ENCODE results near the gene CYP46A1. TPM values are rescaled to one million over a fixed set of nuclear protein-coding genes. Genes with fewer than 3 reads are reported as not detected.
"Not testable (repeated sequence)": the region's sequence is repeated elsewhere in the genome, so short reads cannot be mapped to it uniquely, and the experiment has no call there.

Gene CYP46A1
- total RNA-seq, 1 experiment from 2014 or later, result not detected

GRCh38 chr14:99759546-99759925 lies 75.4 kb downstream of the CYP46A1 start:
- no peaks in the 10 kb centered on the region for H3K36me3 ChIP-seq (ENCODE audit: low read depth)
- no peak overlapping the region for H2AFZ ChIP-seq
- no peaks in the 10 kb centered on the region for H3K27me3 ChIP-seq (ENCODE audit: insufficient read depth, low read depth)
- TF ChIP-seq EZH2 (IDR thresholded peaks at IDR 0.05; ENCODE audit: low read depth) (no peak), CTCF (conservative IDR thresholded peaks at IDR 0.05) (no peak)
- no peaks in the 10 kb centered on the region for H3K9me3 ChIP-seq (ENCODE audit: insufficient read depth, low read depth)
- no peaks in the 10 kb centered on the region for H3K79me2 ChIP-seq (ENCODE audit: low read depth)
- peaks cover 18% of the 10 kb centered on the region; the same call in 1 of the 2 replicates for H3F3A ChIP-seq (ENCODE audit: insufficient read depth, low read depth)
- H3K4me2 ChIP-seq, result no peak overlapping the region
- CTCF ChIA-PET, result no interaction called here
- BruUV-seq (replicated peaks), result no TSS peak
- intact Hi-C loops (cut with micrococcal nuclease; ENCODE audit: unreplicated experiment), result no loop called here
- H3K4me1 ChIP-seq (replicated peaks; ENCODE audit: insufficient read depth), result peaks cover 39% of the 10 kb centered on the region
- POLR2A ChIA-PET (ENCODE audit: unreplicated experiment), result no interaction called here
- no peak overlapping the region for H3K27ac ChIP-seq
- no peaks in the 10 kb centered on the region for H4K20me1 ChIP-seq (ENCODE audit: insufficient read depth)
- H3K9me2 ChIP-seq (ENCODE audit: insufficient read depth), result no peaks in the 10 kb centered on the region
- no peak overlapping the region for H3K4me3 ChIP-seq
- no peak for DNase-seq

- CTCF ChIA-PET, result no interaction called here
- H3K4me2 ChIP-seq, result no peak overlapping the region
- H3F3A ChIP-seq (ENCODE audit: insufficient read depth, low read depth), result peaks cover 18% of the 10 kb centered on the region; the same call in 1 of the 2 replicates
- peaks cover 30% of the 10 kb centered on the region for H3K4me1 ChIP-seq (replicated peaks; ENCODE audit: insufficient read depth)
- no peaks in the 10 kb centered on the region for H4K20me1 ChIP-seq (ENCODE audit: insufficient read depth)
- intact Hi-C loops (cut with micrococcal nuclease; ENCODE audit: unreplicated experiment), result no loop called here
- H3K79me2 ChIP-seq (ENCODE audit: low read depth), result no peaks in the 10 kb centered on the region
- no peak for DNase-seq
- BruUV-seq (replicated peaks), result no TSS peak
- no peaks in the 10 kb centered on the region for H3K9me3 ChIP-seq (ENCODE audit: insufficient read depth, low read depth)
- H3K36me3 ChIP-seq (ENCODE audit: low read depth), result no peaks in the 10 kb centered on the region
- no peak overlapping the region for H3K27ac ChIP-seq
- no peak overlapping the region for H2AFZ ChIP-seq
- TF ChIP-seq EZH2 (IDR thresholded peaks at IDR 0.05; ENCODE audit: low read depth), result no peak
- no peak for TF ChIP-seq CTCF (conservative IDR thresholded peaks at IDR 0.05)
- H3K9me2 ChIP-seq (ENCODE audit: insufficient read depth), result no peaks in the 10 kb centered on the region
- POLR2A ChIA-PET (ENCODE audit: unreplicated experiment), result no interaction called here
- no peaks in the 10 kb centered on the region for H3K27me3 ChIP-seq (ENCODE audit: insufficient read depth, low read depth)
- H3K4me3 ChIP-seq, result no peak overlapping the region
Observed at GRCh38 chr14:99760817-99761216, 76.7 kb downstream of the CYP46A1 start.

GRCh38 chr14:99762911-99763310 lies 78.8 kb downstream of the CYP46A1 start:
- H3K4me3 ChIP-seq; H3K4me2 ChIP-seq; DNase-seq; BruUV-seq (replicated peaks); H3K9me2 ChIP-seq (ENCODE audit: insufficient read depth); POLR2A ChIA-PET (ENCODE audit: unreplicated experiment); intact Hi-C loops (cut with micrococcal nuclease; ENCODE audit: unreplicated experiment); H3K27me3 ChIP-seq (ENCODE audit: insufficient read depth, low read depth); H3K79me2 ChIP-seq (ENCODE audit: low read depth); H3K4me1 ChIP-seq (replicated peaks; ENCODE audit: insufficient read depth); H3K36me3 ChIP-seq (ENCODE audit: low read depth); H3F3A ChIP-seq (ENCODE audit: insufficient read depth, low read depth); H2AFZ ChIP-seq; CTCF ChIA-PET; H3K9me3 ChIP-seq (ENCODE audit: insufficient read depth, low read depth); H4K20me1 ChIP-seq (ENCODE audit: insufficient read depth); H3K27ac ChIP-seq: not testable (repeated sequence)

GRCh38 chr14:99763527-99764221 lies 79.6 kb downstream of the CYP46A1 start:
- no peak for DNase-seq
- no peaks in the 10 kb centered on the region for H3K36me3 ChIP-seq (ENCODE audit: low read depth)
- no peaks in the 10 kb centered on the region for H3K79me2 ChIP-seq (ENCODE audit: low read depth)
- H3K4me2 ChIP-seq, result no peak overlapping the region
- no peak overlapping the region for H3K27ac ChIP-seq
- intact Hi-C loops (cut with micrococcal nuclease; ENCODE audit: unreplicated experiment), result no loop called here
- H2AFZ ChIP-seq, result no peak overlapping the region
- no peaks in the 10 kb centered on the region; the same call in 1 of the 2 replicates for H3F3A ChIP-seq (ENCODE audit: insufficient read depth, low read depth)
- 0 out of 2 replicates have a peak, but pooled peaks cover 2% of the 10 kb centered on the region for H3K4me1 ChIP-seq (replicated peaks; ENCODE audit: insufficient read depth)
- no TSS peak for BruUV-seq (replicated peaks)
- no peaks in the 10 kb centered on the region for H3K9me2 ChIP-seq (ENCODE audit: insufficient read depth)
- no peaks in the 10 kb centered on the region for H4K20me1 ChIP-seq (ENCODE audit: insufficient read depth)
- H3K27me3 ChIP-seq (ENCODE audit: insufficient read depth, low read depth), result no peaks in the 10 kb centered on the region
- CTCF ChIA-PET, result interaction anchor here (0.6 kb wide), 1 partner anchor 115 kb away, joined by 6 read pairs; no protein-coding TSS in a partner anchor
- H3K4me3 ChIP-seq, result no peak overlapping the region
- POLR2A ChIA-PET (ENCODE audit: unreplicated experiment), result no interaction called here
- H3K9me3 ChIP-seq (ENCODE audit: insufficient read depth, low read depth), result no peaks in the 10 kb centered on the region
- TF ChIP-seq EZH2 (IDR thresholded peaks at IDR 0.05; ENCODE audit: low read depth), result no peak
- no peak for TF ChIP-seq CTCF (conservative IDR thresholded peaks at IDR 0.05)
